SK-N-SH (cell line): ENCODE measurements around the gene ZNF439. TPM values are rescaled to one million over a fixed set of nuclear protein-coding genes. Genes with fewer than 3 reads are reported as not detected.

Source experiments
- CTCF ChIA-PET: fragments of 300-600, 350-600 bp; formaldehyde crosslinking; extraction: SDS; loops from one replicate; lab custom pipeline; 2021; lab: Yijun Ruan, JAX
- POLR2A ChIA-PET: fragments of 350-600 bp; sonication (Branson Sonifier 250); formaldehyde crosslinking; extraction: SDS; loops from one replicate; lab custom pipeline; 2020; ENCODE audit warnings: antibody characterized with exemption, inconsistent platforms; lab: Yijun Ruan, JAX
- DNase-seq: peaks from one replicate; pipeline ENCODE4 v3.0.0; 2012
- H2AFZ ChIP-seq: fragments of 200-600 bp; sonication (generic); 2 replicates; pipeline ENCODE4 v1.8.1; 2016; ENCODE audit warnings: antibody characterized with exemption, mild to moderate bottlenecking, low read depth
- H3F3A ChIP-seq: fragments of 200-600 bp; sonication (generic); replicated peaks from 2 replicates; pipeline ENCODE3; 2016; ENCODE audit warnings: antibody characterized with exemption, mild to moderate bottlenecking; ENCODE audit not compliant: insufficient read depth
- H3K27ac ChIP-seq, 2 experiments: fragments of 200-500 bp in 1 of 2; fragments of 200-600 bp in 1 of 2; sonication (Bioruptor generic) in 1 of 2; sonication (generic), shearing (Covaris generic) in 1 of 2; 2 replicates each; pipeline versions ENCODE4 v1.5.1 to v1.6.1; 2014 to 2016; ENCODE audit warnings: low read depth in 2 of 2, inconsistent platforms in 1 of 2, low read length in 1 of 2, mild to moderate bottlenecking in 1 of 2, mixed read lengths in 1 of 2
- H3K27me3 ChIP-seq: fragments of 200-600 bp; sonication (generic), shearing (Covaris generic); 2 replicates; pipeline ENCODE4 v1.6.1; 2016; ENCODE audit warnings: mixed run types; ENCODE audit not compliant: insufficient read depth
- H3K36me3 ChIP-seq, 2 experiments: fragments of 200-500 bp in 1 of 2; fragments of 200-600 bp in 1 of 2; sonication (Bioruptor generic) in 1 of 2; sonication (generic) in 1 of 2; replicated peaks in 1 of 2; 2 replicates each; pipeline versions ENCODE3 to v1.5.1; 2014 to 2016; ENCODE audit warnings: low read length in 1 of 2, mild to moderate bottlenecking in 1 of 2; ENCODE audit not compliant: insufficient read depth in 2 of 2, control insufficient read depth in 1 of 2
- H3K4me1 ChIP-seq, 2 experiments: fragments of 200-500 bp in 1 of 2; fragments of 200-600 bp in 1 of 2; sonication (Bioruptor generic) in 1 of 2; sonication (generic), shearing (Covaris generic) in 1 of 2; 2 replicates each; pipeline versions ENCODE4 v1.5.1 to v1.6.1; 2014 to 2016; ENCODE audit warnings: low read depth in 1 of 2, low read length in 1 of 2, mixed run types in 1 of 2; ENCODE audit not compliant: insufficient read depth in 2 of 2, control insufficient read depth in 1 of 2
- H3K4me2 ChIP-seq: fragments of 200-600 bp; sonication (generic), shearing (Covaris generic); 2 replicates; pipeline ENCODE4 v1.6.1; 2017; ENCODE audit warnings: mixed run types
- H3K4me3 ChIP-seq, 2 experiments: fragments of 200-500 bp in 1 of 2; fragments of 200-600 bp in 1 of 2; sonication (Bioruptor generic) in 1 of 2; sonication (generic), shearing (Covaris generic) in 1 of 2; 2 replicates each; pipeline versions ENCODE4 v1.5.1 to v1.8.1; 2014 to 2016; ENCODE audit warnings: low read depth in 2 of 2, inconsistent platforms in 1 of 2, low read length in 1 of 2, mild to moderate bottlenecking in 1 of 2, mixed read lengths in 1 of 2, moderate library complexity in 1 of 2
- H3K79me2 ChIP-seq: fragments of 200-600 bp; sonication (generic); 2 replicates; pipeline ENCODE4 v1.8.1; 2017; ENCODE audit warnings: mild to moderate bottlenecking; ENCODE audit not compliant: insufficient read depth
- H3K9ac ChIP-seq: fragments of 200-600 bp; sonication (generic); 2 replicates; pipeline ENCODE4 v1.6.1; 2017; ENCODE audit warnings: mixed run types
- H3K9me2 ChIP-seq: fragments of 200-600 bp; sonication (generic); 2 replicates; pipeline ENCODE4 v1.6.1; 2017; ENCODE audit warnings: mixed run types
- H3K9me3 ChIP-seq: fragments of 200-600 bp; sonication (generic); 2 replicates; pipeline ENCODE4 v1.6.1; 2017; ENCODE audit warnings: mixed run types, mild to moderate bottlenecking, moderate library complexity
- H4K20me1 ChIP-seq: fragments of 200-600 bp; sonication (generic); 2 replicates; pipeline ENCODE4 v1.6.1; 2017; ENCODE audit warnings: mild to moderate bottlenecking, mixed run types; ENCODE audit not compliant: insufficient read depth
- FOSL2 ChIP-seq: IDR thresholded peaks from 2 replicates; pipeline ENCODE4 v1.4.0; 2012; ENCODE audit warnings: low read depth, mild to moderate bottlenecking, moderate library complexity, borderline replicate concordance
- FOXJ3 ChIP-seq: sonication (generic); formaldehyde crosslinking; IDR thresholded peaks from 2 replicates; pipeline ENCODE4 v1.5.1; 2020; ENCODE audit warnings: mild to moderate bottlenecking, missing genetic modification reagents
- NFIC ChIP-seq: IDR thresholded peaks from 2 replicates; pipeline ENCODE4 v1.4.0; 2012; ENCODE audit warnings: borderline replicate concordance
- NRF1 ChIP-seq: IDR thresholded peaks from 2 replicates; pipeline ENCODE4 v1.6.1; 2012; ENCODE audit warnings: low read depth, mild to moderate bottlenecking, low read length
- POLR2AphosphoS5 ChIP-seq: IDR thresholded peaks from 2 replicates; pipeline ENCODE4 v1.6.1; 2012; ENCODE audit warnings: low read depth, low read length
- SMC3 ChIP-seq: IDR thresholded peaks from 2 replicates; pipeline ENCODE4 v1.6.1; 2012; ENCODE audit warnings: low read depth, low read length, improper control_type of control experiment
- TAF1 ChIP-seq: IDR thresholded peaks from 2 replicates; pipeline ENCODE4 v1.6.1; 2012; ENCODE audit warnings: low read depth, mild to moderate bottlenecking, low read length, moderate library complexity, borderline replicate concordance
- YY1 ChIP-seq: IDR thresholded peaks from 2 replicates; pipeline ENCODE4 v1.4.0; 2012; ENCODE audit warnings: low read depth, mild to moderate bottlenecking
- WGBS: methylation state at CpG from one replicate; pipeline ENCODE4 v1.1.6; 2017; ENCODE audit warnings: low lambda C conversion rate; 5-methylcytosine and 5-hydroxymethylcytosine counted together
- polyA plus RNA-seq, 3 experiments: library from polyadenylated mRNA; depleted of rRNA; stranded (reverse); fragments of >200 nt; gene quantifications; 2 replicates each; pipeline ENCODE4 v1.2.3, GENCODE V29; 2012
- TF ChIP-seq, protein P1 (sequence below): fragments of 200-600 bp; sonication (generic); IDR thresholded peaks from 2 replicates; pipeline ENCODE4 v1.6.1; 2017; ENCODE audit warnings: antibody characterized with exemption, mild to moderate bottlenecking, moderate library complexity
- TF ChIP-seq, protein P2 (sequence below): fragments of 150-350 bp; IDR thresholded peaks from 2 replicates; pipeline ENCODE4 v1.6.1; 2016; ENCODE audit warnings: mild to moderate bottlenecking, low read depth, low read length
- TF ChIP-seq, protein P3 (sequence below): fragments of 150-350 bp; IDR thresholded peaks from 2 replicates; pipeline ENCODE4 v1.6.1; 2017; ENCODE audit warnings: antibody characterized with exemption, low read length, low read depth, borderline replicate concordance
- TF ChIP-seq, protein P4 (sequence below): IDR thresholded peaks from 2 replicates; pipeline ENCODE4 v1.4.0; 2012; ENCODE audit warnings: low read depth, borderline replicate concordance
- TF ChIP-seq, protein P5 (sequence below): IDR thresholded peaks from 2 replicates; pipeline ENCODE4 v1.4.0; 2012; ENCODE audit warnings: low read depth
- TF ChIP-seq, protein P6 (sequence below): IDR thresholded peaks from 2 replicates; pipeline ENCODE4 v1.6.1; 2012; ENCODE audit warnings: mild to moderate bottlenecking, low read depth, low read length, moderate library complexity

The ZNF439 gene
- polyA plus RNA-seq, 1 of the 3 experiments (the other 2 are of a cell fraction) = 1.7 TPM

DNA sequence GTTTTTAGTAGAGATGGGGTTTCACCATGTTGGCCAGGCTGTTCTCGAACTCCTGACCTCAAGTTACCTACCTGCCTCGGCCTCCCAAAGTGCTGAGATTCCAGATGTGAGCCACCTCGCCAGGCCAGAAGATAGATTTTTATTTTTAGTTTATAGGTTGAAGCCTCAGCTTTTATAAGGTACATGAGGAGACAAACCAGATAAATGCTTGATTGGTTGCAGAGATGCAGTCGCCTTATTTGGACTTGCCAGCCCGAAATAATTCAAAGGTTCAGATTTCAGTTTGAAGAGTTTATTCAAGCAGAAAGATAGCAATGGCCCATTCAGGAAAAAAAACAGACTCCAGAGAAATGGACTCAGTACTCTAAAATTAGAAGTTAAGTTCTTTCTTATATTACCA, 42.1 kb downstream of the ZNF439 start:
- H3K4me1 ChIP-seq = peaks cover 0 to 3% of the 10 kb centered on the region in 2 experiments; a peak in 1 of 4 replicates
- H3K9me3 ChIP-seq = no peaks in the 10 kb centered on the region
- 0 out of 2 replicates have a peak, but pooled peaks cover 3% of the 10 kb centered on the region for H3K79me2 ChIP-seq
- no peaks in the 10 kb centered on the region for H3K36me3 ChIP-seq
- no peak overlapping the region for H3K4me2 ChIP-seq
- H3K27me3 ChIP-seq = no peaks in the 10 kb centered on the region
- no peaks in the 10 kb centered on the region for H4K20me1 ChIP-seq
- TF ChIP-seq, protein P1, sequence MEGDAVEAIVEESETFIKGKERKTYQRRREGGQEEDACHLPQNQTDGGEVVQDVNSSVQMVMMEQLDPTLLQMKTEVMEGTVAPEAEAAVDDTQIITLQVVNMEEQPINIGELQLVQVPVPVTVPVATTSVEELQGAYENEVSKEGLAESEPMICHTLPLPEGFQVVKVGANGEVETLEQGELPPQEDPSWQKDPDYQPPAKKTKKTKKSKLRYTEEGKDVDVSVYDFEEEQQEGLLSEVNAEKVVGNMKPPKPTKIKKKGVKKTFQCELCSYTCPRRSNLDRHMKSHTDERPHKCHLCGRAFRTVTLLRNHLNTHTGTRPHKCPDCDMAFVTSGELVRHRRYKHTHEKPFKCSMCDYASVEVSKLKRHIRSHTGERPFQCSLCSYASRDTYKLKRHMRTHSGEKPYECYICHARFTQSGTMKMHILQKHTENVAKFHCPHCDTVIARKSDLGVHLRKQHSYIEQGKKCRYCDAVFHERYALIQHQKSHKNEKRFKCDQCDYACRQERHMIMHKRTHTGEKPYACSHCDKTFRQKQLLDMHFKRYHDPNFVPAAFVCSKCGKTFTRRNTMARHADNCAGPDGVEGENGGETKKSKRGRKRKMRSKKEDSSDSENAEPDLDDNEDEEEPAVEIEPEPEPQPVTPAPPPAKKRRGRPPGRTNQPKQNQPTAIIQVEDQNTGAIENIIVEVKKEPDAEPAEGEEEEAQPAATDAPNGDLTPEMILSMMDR = no peak
- no peak for DNase-seq
- no peak overlapping the region for H3K4me3 ChIP-seq
- H3F3A ChIP-seq = no peaks in the 10 kb centered on the region
- H3K27ac ChIP-seq = no peak overlapping the region
- no peak overlapping the region for H2AFZ ChIP-seq
- 52% methylated on average over 5 of the region's 5 CpGs for WGBS
- ChIA-PET POLR2A (no interaction called here), CTCF (interaction anchor here (1.4 kb wide), 1 partner anchor 250 kb away, joined by 6 read pairs; the partner anchor contains the start of gene ZNF20)
- H3K9ac ChIP-seq = no peak overlapping the region
- H3K9me2 ChIP-seq = no peaks in the 10 kb centered on the region

DNA sequence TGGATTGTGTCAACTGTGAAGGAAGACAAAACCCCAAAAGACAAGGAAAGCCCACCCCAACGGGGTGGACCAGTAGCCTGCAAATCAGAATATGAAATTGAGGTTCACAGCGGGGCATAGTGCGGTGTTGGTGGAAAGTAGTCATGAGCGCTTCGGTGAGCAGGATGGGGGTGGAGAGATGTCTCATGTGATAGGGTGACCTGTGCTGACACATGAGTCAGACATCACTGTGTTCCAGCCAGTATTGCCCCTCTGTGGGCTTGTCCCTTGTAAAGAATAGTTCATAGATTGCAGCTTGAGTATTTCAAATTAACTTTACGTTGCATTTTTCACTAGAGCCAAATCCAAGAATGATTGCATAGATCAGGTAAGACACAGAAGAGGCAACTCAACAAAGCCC, 46.3 kb downstream of the ZNF439 start:
- no peaks in the 10 kb centered on the region for H3K9me2 ChIP-seq
- H3K27me3 ChIP-seq = no peaks in the 10 kb centered on the region
- H3F3A ChIP-seq = no peaks in the 10 kb centered on the region
- no peaks in the 10 kb centered on the region for H3K4me1 ChIP-seq
- no peaks in the 10 kb centered on the region for H4K20me1 ChIP-seq
- CTCF ChIA-PET = no interaction called here
- no peak overlapping the region for H3K4me2 ChIP-seq
- H3K9me3 ChIP-seq = no peaks in the 10 kb centered on the region
- H3K4me3 ChIP-seq = no peak overlapping the region
- DNase-seq = no peak
- H3K9ac ChIP-seq = no peak overlapping the region
- H3K36me3 ChIP-seq = no peaks in the 10 kb centered on the region
- POLR2A ChIA-PET = no interaction called here
- H2AFZ ChIP-seq = no peak overlapping the region
- 66% methylated on average over 6 of the region's 6 CpGs for WGBS
- 0 out of 2 replicates have a peak, but pooled peaks cover 3% of the 10 kb centered on the region for H3K79me2 ChIP-seq
- no peak for TF ChIP-seq NRF1
- TF ChIP-seq, protein P2, sequence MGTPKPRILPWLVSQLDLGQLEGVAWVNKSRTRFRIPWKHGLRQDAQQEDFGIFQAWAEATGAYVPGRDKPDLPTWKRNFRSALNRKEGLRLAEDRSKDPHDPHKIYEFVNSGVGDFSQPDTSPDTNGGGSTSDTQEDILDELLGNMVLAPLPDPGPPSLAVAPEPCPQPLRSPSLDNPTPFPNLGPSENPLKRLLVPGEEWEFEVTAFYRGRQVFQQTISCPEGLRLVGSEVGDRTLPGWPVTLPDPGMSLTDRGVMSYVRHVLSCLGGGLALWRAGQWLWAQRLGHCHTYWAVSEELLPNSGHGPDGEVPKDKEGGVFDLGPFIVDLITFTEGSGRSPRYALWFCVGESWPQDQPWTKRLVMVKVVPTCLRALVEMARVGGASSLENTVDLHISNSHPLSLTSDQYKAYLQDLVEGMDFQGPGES = no peak
- TF ChIP-seq SMC3 = no peak
- TF ChIP-seq, protein P3, sequence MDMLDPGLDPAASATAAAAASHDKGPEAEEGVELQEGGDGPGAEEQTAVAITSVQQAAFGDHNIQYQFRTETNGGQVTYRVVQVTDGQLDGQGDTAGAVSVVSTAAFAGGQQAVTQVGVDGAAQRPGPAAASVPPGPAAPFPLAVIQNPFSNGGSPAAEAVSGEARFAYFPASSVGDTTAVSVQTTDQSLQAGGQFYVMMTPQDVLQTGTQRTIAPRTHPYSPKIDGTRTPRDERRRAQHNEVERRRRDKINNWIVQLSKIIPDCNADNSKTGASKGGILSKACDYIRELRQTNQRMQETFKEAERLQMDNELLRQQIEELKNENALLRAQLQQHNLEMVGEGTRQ = no peak
- TF ChIP-seq POLR2AphosphoS5 = no peak
- no peak for TF ChIP-seq TAF1
- TF ChIP-seq FOSL2 = no peak
- TF ChIP-seq, protein P4, sequence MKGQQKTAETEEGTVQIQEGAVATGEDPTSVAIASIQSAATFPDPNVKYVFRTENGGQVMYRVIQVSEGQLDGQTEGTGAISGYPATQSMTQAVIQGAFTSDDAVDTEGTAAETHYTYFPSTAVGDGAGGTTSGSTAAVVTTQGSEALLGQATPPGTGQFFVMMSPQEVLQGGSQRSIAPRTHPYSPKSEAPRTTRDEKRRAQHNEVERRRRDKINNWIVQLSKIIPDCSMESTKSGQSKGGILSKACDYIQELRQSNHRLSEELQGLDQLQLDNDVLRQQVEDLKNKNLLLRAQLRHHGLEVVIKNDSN = no peak
- no peak for TF ChIP-seq NFIC
- no peak for TF ChIP-seq YY1
- TF ChIP-seq, protein P5, sequence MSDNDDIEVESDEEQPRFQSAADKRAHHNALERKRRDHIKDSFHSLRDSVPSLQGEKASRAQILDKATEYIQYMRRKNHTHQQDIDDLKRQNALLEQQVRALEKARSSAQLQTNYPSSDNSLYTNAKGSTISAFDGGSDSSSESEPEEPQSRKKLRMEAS = no peak
- TF ChIP-seq, protein P6, sequence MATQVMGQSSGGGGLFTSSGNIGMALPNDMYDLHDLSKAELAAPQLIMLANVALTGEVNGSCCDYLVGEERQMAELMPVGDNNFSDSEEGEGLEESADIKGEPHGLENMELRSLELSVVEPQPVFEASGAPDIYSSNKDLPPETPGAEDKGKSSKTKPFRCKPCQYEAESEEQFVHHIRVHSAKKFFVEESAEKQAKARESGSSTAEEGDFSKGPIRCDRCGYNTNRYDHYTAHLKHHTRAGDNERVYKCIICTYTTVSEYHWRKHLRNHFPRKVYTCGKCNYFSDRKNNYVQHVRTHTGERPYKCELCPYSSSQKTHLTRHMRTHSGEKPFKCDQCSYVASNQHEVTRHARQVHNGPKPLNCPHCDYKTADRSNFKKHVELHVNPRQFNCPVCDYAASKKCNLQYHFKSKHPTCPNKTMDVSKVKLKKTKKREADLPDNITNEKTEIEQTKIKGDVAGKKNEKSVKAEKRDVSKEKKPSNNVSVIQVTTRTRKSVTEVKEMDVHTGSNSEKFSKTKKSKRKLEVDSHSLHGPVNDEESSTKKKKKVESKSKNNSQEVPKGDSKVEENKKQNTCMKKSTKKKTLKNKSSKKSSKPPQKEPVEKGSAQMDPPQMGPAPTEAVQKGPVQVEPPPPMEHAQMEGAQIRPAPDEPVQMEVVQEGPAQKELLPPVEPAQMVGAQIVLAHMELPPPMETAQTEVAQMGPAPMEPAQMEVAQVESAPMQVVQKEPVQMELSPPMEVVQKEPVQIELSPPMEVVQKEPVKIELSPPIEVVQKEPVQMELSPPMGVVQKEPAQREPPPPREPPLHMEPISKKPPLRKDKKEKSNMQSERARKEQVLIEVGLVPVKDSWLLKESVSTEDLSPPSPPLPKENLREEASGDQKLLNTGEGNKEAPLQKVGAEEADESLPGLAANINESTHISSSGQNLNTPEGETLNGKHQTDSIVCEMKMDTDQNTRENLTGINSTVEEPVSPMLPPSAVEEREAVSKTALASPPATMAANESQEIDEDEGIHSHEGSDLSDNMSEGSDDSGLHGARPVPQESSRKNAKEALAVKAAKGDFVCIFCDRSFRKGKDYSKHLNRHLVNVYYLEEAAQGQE = no peak
- no peak for TF ChIP-seq FOXJ3 (CRISPR knock-in tag)
- H3K27ac ChIP-seq = no peak overlapping the region
